ENCODE results near the gene ALDH5A1.

DNA sequence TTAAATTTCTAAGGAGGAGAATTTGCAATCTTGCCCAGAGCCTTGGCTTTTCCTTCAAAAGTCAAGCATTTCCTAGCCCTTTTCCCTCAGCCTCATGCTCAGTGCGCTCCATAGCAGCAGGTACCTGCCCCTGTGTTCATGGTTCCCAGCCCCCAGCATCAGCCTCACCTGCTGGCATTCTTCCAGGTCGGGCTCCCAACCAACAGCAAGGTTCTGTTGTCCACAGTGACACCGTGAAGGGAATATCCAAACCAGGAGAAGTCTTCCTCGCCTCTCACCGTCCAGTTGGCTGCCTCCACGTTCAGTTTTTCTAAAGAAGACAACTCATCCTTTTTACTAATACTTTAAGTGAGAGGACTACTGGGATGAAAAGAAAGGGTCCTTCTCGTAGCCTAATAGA is 48.1 kb upstream of the ALDH5A1 start:
- TF ChIP-seq, protein P1, sequence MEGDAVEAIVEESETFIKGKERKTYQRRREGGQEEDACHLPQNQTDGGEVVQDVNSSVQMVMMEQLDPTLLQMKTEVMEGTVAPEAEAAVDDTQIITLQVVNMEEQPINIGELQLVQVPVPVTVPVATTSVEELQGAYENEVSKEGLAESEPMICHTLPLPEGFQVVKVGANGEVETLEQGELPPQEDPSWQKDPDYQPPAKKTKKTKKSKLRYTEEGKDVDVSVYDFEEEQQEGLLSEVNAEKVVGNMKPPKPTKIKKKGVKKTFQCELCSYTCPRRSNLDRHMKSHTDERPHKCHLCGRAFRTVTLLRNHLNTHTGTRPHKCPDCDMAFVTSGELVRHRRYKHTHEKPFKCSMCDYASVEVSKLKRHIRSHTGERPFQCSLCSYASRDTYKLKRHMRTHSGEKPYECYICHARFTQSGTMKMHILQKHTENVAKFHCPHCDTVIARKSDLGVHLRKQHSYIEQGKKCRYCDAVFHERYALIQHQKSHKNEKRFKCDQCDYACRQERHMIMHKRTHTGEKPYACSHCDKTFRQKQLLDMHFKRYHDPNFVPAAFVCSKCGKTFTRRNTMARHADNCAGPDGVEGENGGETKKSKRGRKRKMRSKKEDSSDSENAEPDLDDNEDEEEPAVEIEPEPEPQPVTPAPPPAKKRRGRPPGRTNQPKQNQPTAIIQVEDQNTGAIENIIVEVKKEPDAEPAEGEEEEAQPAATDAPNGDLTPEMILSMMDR (IDR thresholded peaks at IDR 0.05): no peak
- no peak for TF ChIP-seq POLR2A (IDR thresholded peaks at IDR 0.05)
